ENCODE data around the gene SHANK2. TPM values are rescaled to one million over a fixed set of nuclear protein-coding genes. Genes with fewer than 3 reads are reported as not detected.

The SHANK2 gene
- total and polyA plus RNA-seq, 2 of the 4 experiments (the other 2 are of a cell fraction): 1.6 to 2.2 TPM

DNA sequence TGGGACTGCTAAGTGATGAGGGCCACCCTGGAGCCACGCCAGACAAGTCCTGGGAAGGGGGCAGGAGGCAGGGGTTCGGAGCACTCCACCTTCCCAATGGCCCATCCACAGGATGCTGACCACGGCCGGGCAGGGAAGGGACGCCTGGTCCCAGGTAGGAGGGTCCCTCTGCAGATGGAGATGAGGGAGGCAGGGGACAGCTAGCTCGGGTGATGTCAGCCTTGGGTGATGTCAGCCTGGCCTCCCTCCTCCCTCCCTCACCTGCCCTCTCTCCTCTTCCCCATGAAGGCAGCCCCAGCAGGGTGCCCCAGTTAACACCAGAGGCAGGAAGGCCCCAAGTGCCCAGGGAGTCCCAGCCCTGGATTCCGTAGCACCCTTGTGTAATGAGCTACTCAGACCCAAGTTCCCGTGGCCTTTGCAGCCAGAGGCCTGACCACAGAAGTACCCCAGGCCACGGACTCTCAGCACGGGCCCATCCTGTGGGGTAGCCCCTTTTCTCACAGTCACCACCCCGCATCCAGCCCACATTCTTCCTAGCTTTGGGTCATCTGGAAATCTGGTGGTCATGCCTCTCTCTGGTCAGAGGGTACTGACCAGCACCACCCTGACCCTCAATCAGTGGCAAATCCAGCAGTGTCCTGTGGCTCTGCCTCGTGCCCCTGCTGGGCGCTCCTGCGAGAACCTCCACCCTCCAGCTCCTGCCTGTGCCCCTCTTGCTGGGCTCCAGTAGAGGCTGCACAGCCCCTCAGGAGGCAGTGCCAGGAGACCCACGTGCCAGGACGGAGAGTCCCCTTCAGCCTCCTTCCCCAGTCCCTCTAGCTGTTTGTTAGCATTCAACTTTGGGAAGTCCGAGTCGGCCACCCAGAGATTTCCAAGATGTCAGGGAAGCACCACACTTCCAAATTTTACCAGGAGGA, 47.4 kb downstream of the SHANK2 start:
- Histone ChIP-seq H2BK120ac (ENCODE audit: low read depth, low read length) (peak overlapping the region; percentile 25; the same call in 1 of the 2 replicates), H3K14ac (replicated peaks; ENCODE audit: low read depth, low read length) (no peak overlapping the region), H2AFZ (replicated peaks; ENCODE audit: low read length, poor library complexity) (no peak overlapping the region), H4K5ac (ENCODE audit: low read depth, low read length) (no peak overlapping the region; the same call in 1 of the 2 replicates), H2BK20ac (ENCODE audit: low read depth, low read length) (peak overlapping the region; percentile 15; the same call in 1 of the 2 replicates), H3K9me1 (ENCODE audit: insufficient read depth, low read length) (no peaks in the 10 kb centered on the region), H3K4ac (ENCODE audit: low read depth, low read length) (peak overlapping the region; percentile 34), H2AK9ac (replicated peaks; ENCODE audit: low read depth, low read length, poor library complexity) (no peak overlapping the region), H3K27me3 (ENCODE audit: control insufficient read depth, insufficient read depth, low read length) (no peaks in the 10 kb centered on the region), H3K4me1 (ENCODE audit: control insufficient read depth, insufficient read depth, low read length) (peaks cover 10% of the 10 kb centered on the region), H2BK5ac (ENCODE audit: low read depth, low read length, poor library complexity, severe bottlenecking) (no peak overlapping the region), H3K9ac (ENCODE audit: low read depth, low read length) (no peak overlapping the region), H3K4me3 (ENCODE audit: insufficient read depth, low read depth, low read length) (no peak overlapping the region), H3K9me3 (ENCODE audit: control insufficient read depth, insufficient read depth, low read length) (no peaks in the 10 kb centered on the region), H4K20me1 (ENCODE audit: insufficient read depth, low read length) (no peaks in the 10 kb centered on the region; the same call in 1 of the 2 replicates), H4K91ac (ENCODE audit: insufficient read depth, low read depth, low read length) (peak overlapping the region; percentile 26; the same call in 1 of the 2 replicates), H2BK15ac (ENCODE audit: low read depth, low read length) (no peak overlapping the region), H3K79me1 (ENCODE audit: low read depth in 1 of 2, low read length in 2 of 2) (no peaks in the 10 kb centered on the region; a peak in 2 of 4 replicates), H3K23ac (ENCODE audit: low read depth, low read length) (no peak overlapping the region), H3K36me3 (ENCODE audit: control insufficient read depth, insufficient read depth, low read length) (peaks cover 6% of the 10 kb centered on the region; the same call in 1 of the 2 replicates), H3K18ac (ENCODE audit: low read depth, low read length) (no peak overlapping the region; the same call in 1 of the 2 replicates), H2AK5ac (ENCODE audit: low read depth, low read length) (peak overlapping the region; percentile 62), H3K27ac (ENCODE audit: insufficient read depth, low read length) (peak overlapping the region; percentile 73), H3K4me2 (ENCODE audit: low read depth, low read length) (no peak overlapping the region), H3K56ac (ENCODE audit: extremely low read depth, insufficient read depth, low read length) (no peak overlapping the region), H4K8ac (ENCODE audit: low read depth in 2 of 2, low read length in 2 of 2) (peak overlapping the region in 1 of 2 experiments; percentile 27; a peak in 1 of 4 replicates)
- dilution Hi-C loops (cut with HindIII; ENCODE audit: low sequenced_read_pairs, unreplicated experiment): no loop called here
- ChIA-PET CTCF (no interaction called here), POLR2A (ENCODE audit: unreplicated experiment) (no interaction called here)
- no TSS peak for BruUV-seq (replicated peaks)
- in situ Hi-C loops (cut with MboI; ENCODE audit: low sequenced_read_pairs): no loop called here
- 83% methylated on average over 4 of the region's 18 CpGs; no CpG with 5 or more reads in 1 of the 2 experiments for WGBS, 2 experiments (ENCODE audit: extremely low coverage in 2 of 2, insufficient read length in 1 of 2)
- TF ChIP-seq NFE2L2 (IDR thresholded peaks at IDR 0.05; ENCODE audit: low read depth, low read length) (no peak), RCOR1 (IDR thresholded peaks at IDR 0.05; ENCODE audit: insufficient replicate concordance, low read length) (no peak), CHD1 (IDR thresholded peaks at IDR 0.05; ENCODE audit: low read depth, low read length) (no peak), CEBPB (IDR thresholded peaks at IDR 0.05; ENCODE audit: low read depth, low read length) (no peak), MXI1 (IDR thresholded peaks at IDR 0.05; ENCODE audit: borderline replicate concordance, low read depth, low read length) (no peak), POLR2A (IDR thresholded peaks at IDR 0.05; ENCODE audit: low read depth, low read length) (no peak), SMC3 (IDR thresholded peaks at IDR 0.05; ENCODE audit: low read depth, low read length) (no peak), MAZ (IDR thresholded peaks at IDR 0.05; ENCODE audit: borderline replicate concordance, low read depth, low read length) (no peak), MAFK (IDR thresholded peaks at IDR 0.05; ENCODE audit: low read depth, low read length) (no peak), RFX5 (IDR thresholded peaks at IDR 0.05; ENCODE audit: low read depth, low read length) (no peak)
- TF ChIP-seq, protein P1, sequence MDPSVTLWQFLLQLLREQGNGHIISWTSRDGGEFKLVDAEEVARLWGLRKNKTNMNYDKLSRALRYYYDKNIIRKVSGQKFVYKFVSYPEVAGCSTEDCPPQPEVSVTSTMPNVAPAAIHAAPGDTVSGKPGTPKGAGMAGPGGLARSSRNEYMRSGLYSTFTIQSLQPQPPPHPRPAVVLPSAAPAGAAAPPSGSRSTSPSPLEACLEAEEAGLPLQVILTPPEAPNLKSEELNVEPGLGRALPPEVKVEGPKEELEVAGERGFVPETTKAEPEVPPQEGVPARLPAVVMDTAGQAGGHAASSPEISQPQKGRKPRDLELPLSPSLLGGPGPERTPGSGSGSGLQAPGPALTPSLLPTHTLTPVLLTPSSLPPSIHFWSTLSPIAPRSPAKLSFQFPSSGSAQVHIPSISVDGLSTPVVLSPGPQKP (IDR thresholded peaks at IDR 0.05; ENCODE audit: borderline replicate concordance, low read depth, low read length): no peak
- intact Hi-C loops (cut with micrococcal nuclease): loop anchor here (5.0 kb wide), 1 partner anchor 37 kb away; no protein-coding TSS in a partner anchor
- ATAC-seq (ENCODE audit: low read depth) (no peak), DNase-seq (no peak)
